HG02623 (cell line): ENCODE data around the gene TMEM208.
A peak's percentile ranks its signal among the peaks of the same experiment; 100 is the strongest.

Experiments
- ATAC-seq: cut with Tn5 transposase; IDR thresholded peaks from one replicate; pipeline ENCODE4 v1.9.1; 2021; ENCODE audit warnings: moderate library complexity; ENCODE audit not compliant: unreplicated experiment

Gene TMEM208

GRCh38 chr16:67234180-67234597 is 7.3 kb downstream of the TMEM208 start:
- ATAC-seq, result no peak

GRCh38 chr16:67235816-67236562 is 9.1 kb downstream of the TMEM208 start:
- ATAC-seq, result no peak

- no peak for ATAC-seq
Observed at GRCh38 chr16:67236563-67237395, 9.8 kb downstream of the TMEM208 start.

GRCh38 chr16:67237396-67238277 is 10.7 kb downstream of the TMEM208 start:
- ATAC-seq, result no peak

DNA sequence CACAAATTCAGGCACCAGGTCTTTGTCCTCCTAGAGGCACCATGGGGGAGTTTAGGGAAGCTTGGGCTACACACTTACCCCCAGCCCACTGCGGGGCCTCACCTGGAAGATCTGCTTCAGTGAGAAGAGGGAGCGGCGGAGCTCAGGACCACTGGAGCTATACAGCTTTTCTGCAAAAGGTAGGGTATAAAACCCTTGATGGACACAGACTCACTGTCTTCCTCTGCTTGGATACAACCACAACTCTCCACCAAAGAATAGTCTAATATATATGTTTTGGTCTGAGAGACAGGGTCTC is 11.3 kb downstream of the TMEM208 start:
- no peak for ATAC-seq

GRCh38 chr16:67238806-67239470 is 12.0 kb downstream of the TMEM208 start:
- ATAC-seq, result no peak

- no peak for ATAC-seq
Observed at GRCh38 chr16:67240506-67240905, 13.6 kb downstream of the TMEM208 start.

DNA sequence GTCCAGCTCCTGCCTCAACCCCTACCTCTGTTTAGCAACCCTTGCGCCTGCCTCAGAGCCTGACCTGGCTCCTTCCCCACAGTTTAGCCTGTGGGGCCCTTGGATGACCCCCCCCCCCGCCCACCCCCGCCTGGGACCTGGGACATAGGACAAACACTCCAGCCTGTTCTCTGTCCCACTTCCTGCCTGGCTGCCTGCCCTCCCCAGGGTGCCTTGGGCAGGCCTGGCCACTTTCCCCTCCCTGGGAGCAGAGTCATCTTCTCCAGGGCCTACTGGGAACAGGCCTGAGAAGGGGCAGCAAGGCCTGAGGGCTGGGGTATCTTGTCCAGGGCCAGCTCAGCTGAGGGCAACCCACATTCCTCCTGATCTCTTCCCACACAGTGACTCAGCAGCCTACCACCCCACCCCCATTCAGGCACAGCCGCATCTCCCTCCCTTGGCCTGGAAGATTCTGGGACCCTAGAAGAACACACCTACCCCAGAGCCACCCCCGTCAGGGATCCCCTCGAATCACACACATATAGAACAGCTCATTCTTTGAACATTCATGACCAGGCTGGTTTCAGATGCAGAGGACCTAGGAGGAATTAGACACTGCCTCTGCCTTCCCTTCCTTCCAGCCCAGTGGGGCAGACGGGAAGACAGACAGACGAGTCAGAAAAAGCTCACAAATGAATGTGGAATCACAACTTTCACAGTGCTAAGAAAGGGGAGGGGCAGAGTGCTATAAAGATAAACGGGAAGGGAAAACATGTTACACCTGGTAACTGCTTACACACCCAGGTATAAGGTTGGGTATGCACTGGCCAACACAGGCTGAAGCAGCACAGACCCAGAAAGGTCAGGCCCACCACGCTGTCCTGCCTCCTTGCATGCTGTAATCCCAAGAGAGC is 14.3 kb downstream of the TMEM208 start:
- no peak for ATAC-seq

DNA sequence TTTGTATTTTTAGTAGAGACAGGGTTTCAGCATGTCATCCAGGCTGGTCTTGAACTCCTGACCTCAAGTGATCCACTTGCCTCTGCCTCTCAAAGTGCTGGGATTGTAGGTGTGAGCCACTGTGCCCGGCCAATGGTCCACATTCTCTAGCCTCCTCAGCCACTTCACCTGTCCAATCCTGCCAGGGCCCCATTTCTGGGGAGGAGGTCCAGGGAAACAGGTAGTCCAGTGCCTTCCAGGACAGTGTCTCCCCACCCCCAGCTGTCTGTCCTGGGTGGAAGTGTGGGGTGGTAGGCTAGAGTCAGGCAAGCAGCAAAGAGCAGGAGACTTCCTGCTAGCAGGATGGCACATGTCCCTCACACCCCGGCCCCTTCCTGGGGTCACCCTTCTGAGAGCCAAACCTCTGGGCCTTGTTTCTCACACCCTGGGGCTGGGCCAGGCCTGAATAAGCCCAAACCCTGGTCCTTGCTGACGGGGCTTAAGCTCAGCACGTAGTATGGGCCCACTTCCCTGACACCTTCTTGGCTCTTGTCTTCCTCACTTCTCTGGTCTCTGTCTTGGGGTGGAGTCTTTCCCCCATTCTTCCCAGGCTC is 15.3 kb downstream of the TMEM208 start:
- ATAC-seq, result no peak

DNA sequence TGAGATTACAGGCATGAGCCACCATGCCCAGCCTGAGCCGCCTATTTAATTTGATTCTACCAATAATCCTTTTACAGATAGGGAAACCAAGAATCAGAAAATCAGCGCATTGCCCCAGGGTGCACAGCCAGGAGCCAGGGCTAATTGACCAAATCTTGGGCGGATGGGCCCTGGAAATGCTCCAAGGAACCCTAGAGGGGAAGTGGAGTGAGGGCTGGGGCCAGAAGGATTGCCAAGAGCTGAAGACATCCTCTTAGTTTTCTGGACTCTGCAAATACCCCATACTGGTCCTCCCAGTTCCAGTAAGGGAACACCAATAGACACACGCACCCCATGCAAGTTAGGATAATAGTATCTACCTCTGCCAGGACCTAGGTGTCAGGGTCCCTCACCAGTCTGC is 16.6 kb downstream of the TMEM208 start:
- ATAC-seq, result no peak

GRCh38 chr16:67244387-67245185 is 17.7 kb downstream of the TMEM208 start:
- peak; percentile 40 for ATAC-seq

GRCh38 chr16:67245186-67245585 is 18.3 kb downstream of the TMEM208 start:
- no peak for ATAC-seq

- no peak for ATAC-seq
Observed at GRCh38 chr16:67245674-67246080, 18.7 kb downstream of the TMEM208 start.

DNA sequence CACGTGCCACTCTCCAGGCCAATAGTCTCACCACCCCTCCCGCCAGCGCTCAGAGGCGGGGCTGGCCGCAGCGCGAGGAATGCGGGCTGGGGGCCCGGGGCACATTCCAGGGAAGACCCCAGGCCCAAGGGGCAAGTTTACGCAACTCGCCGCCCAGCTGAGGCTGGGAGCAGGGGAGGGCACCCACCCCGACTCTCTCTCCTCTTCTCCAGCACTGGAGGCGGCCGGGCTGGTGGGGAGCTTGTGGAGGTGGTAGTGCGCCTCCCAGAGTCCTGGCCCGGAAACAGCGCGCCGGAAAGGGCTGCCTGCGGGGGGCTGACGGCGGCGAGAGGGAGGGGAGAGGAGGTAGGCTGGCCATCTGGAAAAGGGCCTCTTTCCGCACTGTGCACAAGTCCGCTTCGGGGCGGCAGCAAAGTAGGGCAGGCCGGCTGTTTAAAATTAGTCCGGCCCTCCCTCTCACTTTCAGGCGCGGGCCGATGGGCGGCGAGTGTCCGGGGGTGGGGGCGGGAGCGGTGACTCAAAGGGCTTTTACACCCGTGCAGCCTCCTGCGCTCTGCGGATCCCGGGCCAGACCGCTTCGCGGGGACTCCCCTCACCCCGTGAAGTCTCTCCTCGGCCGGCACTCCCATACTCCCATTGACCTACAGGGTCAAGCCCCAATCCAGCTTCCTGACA is 19.3 kb downstream of the TMEM208 start:
- no peak for ATAC-seq

DNA sequence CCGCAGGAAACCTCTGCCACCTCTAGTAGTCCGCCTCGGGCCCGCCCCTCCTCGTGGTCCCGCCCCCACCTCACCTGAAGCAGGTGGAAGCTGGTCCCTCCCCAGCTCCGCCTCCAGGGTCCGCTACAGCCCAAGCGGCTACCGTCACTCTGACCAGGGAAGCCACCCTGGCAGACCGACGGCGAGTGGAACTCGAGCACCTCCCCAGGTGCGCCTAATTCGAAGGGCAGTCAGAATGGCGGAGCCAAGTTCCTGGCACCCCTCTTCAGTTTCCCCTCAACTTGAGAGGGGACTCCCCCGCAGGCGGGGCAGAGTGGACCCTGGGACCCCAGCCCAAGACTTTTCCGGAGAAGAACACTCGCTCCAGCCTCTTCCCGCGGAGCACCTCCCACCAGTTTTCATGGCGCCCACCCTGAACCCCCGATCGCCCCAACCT is 19.8 kb downstream of the TMEM208 start:
- ATAC-seq, result no peak

DNA sequence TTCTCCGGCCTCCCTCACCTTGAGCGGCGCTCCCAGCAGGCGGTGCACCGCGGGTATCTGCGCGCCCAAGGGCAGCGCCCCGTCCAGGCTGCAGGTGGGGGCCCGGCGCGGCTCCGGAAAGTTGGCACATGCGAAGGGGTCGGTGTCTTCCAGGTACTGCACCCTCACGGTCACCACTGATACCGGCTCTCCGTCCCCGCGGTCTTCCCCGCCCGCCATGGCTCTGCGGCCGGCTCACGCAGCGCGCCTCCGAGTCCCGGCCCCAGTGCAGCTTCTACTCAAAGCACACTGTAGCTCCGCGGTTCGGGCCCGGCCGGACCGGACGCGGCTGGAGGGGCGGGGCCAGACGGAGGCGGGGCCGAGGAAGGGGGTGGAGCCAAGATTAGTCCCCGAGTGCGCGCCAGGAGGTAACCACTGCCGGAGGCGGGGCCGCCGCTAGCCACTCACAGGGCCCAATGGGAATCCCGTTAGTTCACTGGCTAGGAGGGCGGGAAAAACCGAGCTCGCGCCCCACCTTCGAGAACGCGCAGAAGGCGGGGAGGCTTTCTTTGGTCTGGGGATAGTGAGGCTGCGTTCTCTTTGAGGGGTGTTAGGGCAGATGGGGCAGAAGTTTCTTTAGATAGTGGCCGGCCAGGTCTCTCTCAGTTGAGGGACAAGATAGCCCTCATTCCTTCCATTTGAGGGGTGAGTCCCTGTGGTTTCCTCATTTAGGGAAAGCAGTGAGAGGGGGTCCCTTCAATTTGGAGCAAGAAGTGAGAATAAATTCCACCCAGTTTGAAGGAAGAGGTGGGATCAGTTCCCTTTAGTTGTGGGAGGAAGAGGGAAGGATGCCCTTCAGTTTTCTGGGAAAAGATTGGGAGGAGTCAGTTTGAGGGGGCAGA is 20.5 kb downstream of the TMEM208 start, which contains the start of gene FHOD1:
Gene FHOD1, minus strand, starts transcription at position 290 of the 881 bp plus-strand sequence. Its CDS starts 71 bp downstream, at position 219.
- ATAC-seq, result peak; percentile 38

DNA sequence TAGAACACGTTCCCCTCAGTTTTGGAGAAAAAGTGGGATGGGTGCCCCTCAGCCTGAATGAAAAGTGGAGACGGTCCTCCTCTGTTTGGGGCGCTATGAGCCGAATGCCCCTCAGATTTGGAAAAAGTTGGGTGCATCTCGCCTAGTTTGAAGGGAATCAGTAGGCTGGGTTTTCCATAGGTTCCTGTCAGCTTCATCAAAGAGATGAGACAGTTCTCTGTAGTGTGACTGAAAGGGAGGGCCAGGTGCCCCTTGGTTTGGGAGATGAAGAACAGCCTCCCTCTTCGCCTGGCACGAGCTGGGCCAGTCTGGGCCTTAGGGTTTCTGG is 21.1 kb downstream of the TMEM208 start:
- ATAC-seq, result no peak
